Head of caudate nucleus (tissue), 42 donors: ENCODE results near the gene ZDHHC14.

Experiments
- DNase-seq, 42 donors: peaks; one replicate each; pipeline versions ENCODE4 v3.0.0 to v3.0.0-alpha.2; 2020 to 2021; ENCODE audit warnings: mixed read lengths in 7 of 42
- intact Hi-C: fragments of 100-400 bp; cut with DNase I; formaldehyde crosslinking; loops from one replicate; pipeline ENCODE4 v1.15.0; 2022

Gene ZDHHC14

GRCh38 chr6:157432892-157433265 is 51.9 kb downstream of the ZDHHC14 start:
- intact Hi-C loops: loop anchor here (5.0 kb wide), 1 partner anchor 51 kb away; the partner anchor contains the start of gene ZDHHC14
- no peak for DNase-seq

GRCh38 chr6:157433678-157434081 is 52.7 kb downstream of the ZDHHC14 start:
- intact Hi-C loops: loop anchor here (5.0 kb wide), 1 partner anchor 51 kb away; the partner anchor contains the start of gene ZDHHC14
- no peak for DNase-seq

- peak in 20 of 42 donors; percentile 22 to 72 (median 46) for DNase-seq
- intact Hi-C loops: loop anchor here (5.0 kb wide), 1 partner anchor 52 kb away; the partner anchor contains the start of gene ZDHHC14
These were observed 53.5 kb downstream of the ZDHHC14 start for GRCh38 chr6:157434349-157435033.

GRCh38 chr6:157436219-157436943 is 55.4 kb downstream of the ZDHHC14 start:
- intact Hi-C loops: no loop called here
- DNase-seq: peak in 4 of 42 donors; percentile 19 to 60 (median 37)

GRCh38 chr6:157436944-157437336 is 56.0 kb downstream of the ZDHHC14 start:
- intact Hi-C loops: no loop called here
- no peak for DNase-seq

- DNase-seq: no peak
- intact Hi-C loops: no loop called here
These were observed 57.7 kb downstream of the ZDHHC14 start for GRCh38 chr6:157438611-157439111.

GRCh38 chr6:157440171-157440570 is 59.2 kb downstream of the ZDHHC14 start:
- DNase-seq: no peak
- intact Hi-C loops: no loop called here

GRCh38 chr6:157442291-157442690 is 61.3 kb downstream of the ZDHHC14 start:
- no peak for DNase-seq
- intact Hi-C loops: no loop called here

- intact Hi-C loops: no loop called here
- DNase-seq: no peak
These were observed 62.2 kb downstream of the ZDHHC14 start for GRCh38 chr6:157443066-157443800.

GRCh38 chr6:157445277-157446009 is 64.5 kb downstream of the ZDHHC14 start:
- no peak for DNase-seq
- intact Hi-C loops: no loop called here

GRCh38 chr6:157447735-157448134 is 66.7 kb downstream of the ZDHHC14 start:
- intact Hi-C loops: no loop called here
- no peak for DNase-seq

- DNase-seq: no peak
- intact Hi-C loops: no loop called here
These were observed 68.6 kb downstream of the ZDHHC14 start for GRCh38 chr6:157449610-157450009.

GRCh38 chr6:157450931-157451742 is 70.1 kb downstream of the ZDHHC14 start:
- intact Hi-C loops: no loop called here
- no peak for DNase-seq

- intact Hi-C loops: no loop called here
- DNase-seq: no peak
These were observed 71.1 kb downstream of the ZDHHC14 start for GRCh38 chr6:157452096-157452495.

GRCh38 chr6:157453131-157453530 is 72.1 kb downstream of the ZDHHC14 start:
- DNase-seq: no peak

GRCh38 chr6:157453978-157454377 is 73.0 kb downstream of the ZDHHC14 start:
- no peak for DNase-seq
- intact Hi-C loops: no loop called here

More at GRCh38 chr6:157453131-157453530, 72.1 kb downstream of the ZDHHC14 start:
- intact Hi-C loops: no loop called here

- intact Hi-C loops: no loop called here
- DNase-seq: peak in 4 of 42 donors; percentile 24 to 46 (median 39)
These were observed 74.0 kb downstream of the ZDHHC14 start for GRCh38 chr6:157454762-157455714.
